ENCODE data around the gene MYRF. TPM values are rescaled to one million over a fixed set of nuclear protein-coding genes. Genes with fewer than 3 reads are reported as not detected.

The MYRF gene
- total RNA-seq, 2 donors from 2014 or later, result 33.2 to 47.5 TPM

- no peaks in the 10 kb centered on the region for H3K27me3 ChIP-seq
- DNase-seq (no peak), ATAC-seq (no peak)
- H3K27ac ChIP-seq, result no peak overlapping the region
- TF ChIP-seq CTCF (IDR thresholded peaks at IDR 0.05) (no peak), POLR2A (IDR thresholded peaks at IDR 0.05) (no peak)
- H3K4me1 ChIP-seq, result peaks cover 22% of the 10 kb centered on the region
- 76 to 90% methylated on average over 3 to 7 of the region's 8 CpGs for WGBS, 2 donors
- no peaks in the 10 kb centered on the region for H3K9me3 ChIP-seq
- peaks cover 0 to 12% of the 10 kb centered on the region in 2 donors for H3K36me3 ChIP-seq (replicated peaks in 1 of 2; ENCODE audit: insufficient read depth in 1 of 2, low read depth in 2 of 2)
- H3K4me3 ChIP-seq, result no peak overlapping the region
- intact Hi-C loops (cut with DNase I), result loop anchor here (5.0 kb wide), 1 partner anchor 55 kb away; no protein-coding TSS in a partner anchor
Observed at GRCh38 chr11:61731952-61732675, 20.3 kb upstream of the MYRF start.

DNA sequence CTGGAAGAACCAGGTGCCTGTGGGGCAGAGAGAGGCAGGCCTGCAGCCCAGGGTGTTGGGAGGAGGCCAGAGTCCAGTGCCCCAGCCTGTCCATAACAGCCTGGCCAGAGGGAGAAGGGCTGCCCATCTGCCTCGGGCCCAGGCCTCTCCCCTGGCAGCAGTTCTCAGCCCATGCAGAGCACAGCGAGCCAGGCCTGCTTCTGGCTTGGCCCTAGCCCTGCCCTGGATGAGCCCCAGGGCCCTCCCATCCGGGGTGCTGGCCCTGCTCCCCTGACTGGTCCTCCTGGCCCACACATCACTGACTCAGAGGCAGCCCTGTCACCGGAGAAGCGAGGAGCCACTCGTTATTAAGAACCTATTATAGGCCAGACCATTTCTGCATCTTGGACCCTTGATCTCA is 19.7 kb upstream of the MYRF start:
- no peak for TF ChIP-seq CTCF (IDR thresholded peaks at IDR 0.05)
- no peak for TF ChIP-seq POLR2A (IDR thresholded peaks at IDR 0.05)
- 74 to 83% methylated on average over 1 to 6 of the region's 6 CpGs for WGBS, 2 donors
- H3K9me3 ChIP-seq, result no peaks in the 10 kb centered on the region
- H3K27me3 ChIP-seq, result no peaks in the 10 kb centered on the region
- H3K4me3 ChIP-seq, result no peak overlapping the region
- H3K36me3 ChIP-seq (replicated peaks in 1 of 2; ENCODE audit: insufficient read depth in 1 of 2, low read depth in 2 of 2), result peaks cover 0 to 12% of the 10 kb centered on the region in 2 donors
- peak overlapping the region in 1 of 4 donors; percentile 2 for H3K27ac ChIP-seq
- intact Hi-C loops (cut with DNase I), result loop anchor here (5.0 kb wide), 1 partner anchor 55 kb away; no protein-coding TSS in a partner anchor
- ATAC-seq, result peak; percentile 17
- no peak for DNase-seq
- H3K4me1 ChIP-seq, result peaks cover 22% of the 10 kb centered on the region

DNA sequence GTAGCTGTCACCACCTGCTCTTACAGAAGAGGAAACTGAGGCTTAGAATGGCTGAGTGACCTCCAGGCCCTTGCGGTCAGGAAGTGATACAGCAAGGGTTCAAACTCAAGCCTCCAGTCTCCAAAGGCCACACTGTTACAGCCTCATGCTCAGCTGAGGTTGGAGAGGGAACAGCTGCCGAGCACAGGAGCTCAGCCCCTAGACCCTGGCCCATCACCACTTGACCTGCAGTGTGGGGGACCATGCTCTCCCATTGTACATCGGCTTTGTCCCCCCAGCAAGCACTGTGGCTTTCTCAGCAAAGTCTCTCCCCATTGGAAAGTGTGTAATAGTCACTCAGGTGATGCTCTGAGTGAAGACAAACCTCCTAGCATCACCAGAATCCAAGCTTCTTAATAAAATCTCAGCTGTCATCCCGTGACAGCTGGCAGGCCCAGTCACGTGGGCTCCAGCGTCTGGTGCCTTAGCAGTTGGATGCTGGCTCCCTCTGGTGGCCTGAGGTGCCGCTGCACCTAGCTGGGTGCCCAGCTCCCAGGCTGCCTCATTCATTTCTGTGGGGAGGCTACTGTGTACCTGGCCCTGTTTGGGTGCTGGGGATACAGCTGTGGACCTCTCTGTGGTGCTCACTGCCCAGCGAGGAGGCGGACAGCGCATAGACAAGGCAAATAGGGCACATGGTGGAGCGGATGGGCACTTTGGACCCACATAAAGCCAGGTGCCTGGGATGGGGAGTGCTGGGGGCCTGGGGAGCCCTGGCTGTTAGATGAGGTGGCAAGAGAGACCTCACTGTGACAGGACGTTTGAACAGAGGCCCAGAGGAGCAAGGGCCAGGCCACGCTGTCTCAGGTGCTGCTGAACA is 19.1 kb upstream of the MYRF start:
- intact Hi-C loops (cut with DNase I), result loop anchor here (5.0 kb wide), 1 partner anchor 56 kb away; no protein-coding TSS in a partner anchor

GRCh38 chr11:61734767-61735166 is 17.7 kb upstream of the MYRF start:
- TF ChIP-seq CTCF (IDR thresholded peaks at IDR 0.05) (no peak), POLR2A (IDR thresholded peaks at IDR 0.05) (no peak)
- Histone ChIP-seq H3K36me3 (replicated peaks in 1 of 2; ENCODE audit: insufficient read depth in 1 of 2, low read depth in 2 of 2) (peaks cover 0 to 13% of the 10 kb centered on the region in 2 donors), H3K4me3 (no peak overlapping the region), H3K27me3 (no peaks in the 10 kb centered on the region), H3K9me3 (no peaks in the 10 kb centered on the region), H3K27ac (no peak overlapping the region), H3K4me1 (peaks cover 18% of the 10 kb centered on the region)
- 91 to 95% methylated on average over 4 to 14 of the region's 14 CpGs for WGBS, 2 donors
- ATAC-seq, result no peak
- intact Hi-C loops (cut with DNase I), result loop anchor here (5.0 kb wide), 1 partner anchor 57 kb away; no protein-coding TSS in a partner anchor
- no peak for DNase-seq

More for the DNA sequence above, 19.1 kb upstream of the MYRF start:
- H3K27me3 ChIP-seq, result no peaks in the 10 kb centered on the region
- no peaks in the 10 kb centered on the region for H3K9me3 ChIP-seq
- no peak overlapping the region for H3K4me3 ChIP-seq
- H3K27ac ChIP-seq, result peak overlapping the region in 1 of 4 donors; percentile 2
- 22 to 27% methylated on average over 12 to 13 of the region's 13 CpGs for WGBS, 2 donors
- peaks cover 0 to 12% of the 10 kb centered on the region in 2 donors for H3K36me3 ChIP-seq (replicated peaks in 1 of 2; ENCODE audit: insufficient read depth in 1 of 2, low read depth in 2 of 2)
- TF ChIP-seq CTCF (IDR thresholded peaks at IDR 0.05), result peak; percentile 97 to 99 (median 98)
- TF ChIP-seq POLR2A (IDR thresholded peaks at IDR 0.05), result no peak
- peak; percentile 86 for ATAC-seq
- H3K4me1 ChIP-seq, result peaks cover 22% of the 10 kb centered on the region
- DNase-seq, result peak; percentile 89 to 92 (median 90)
